NCI-H128 (cell line): Measurements from ENCODE around the gene PPARGC1A.
A peak's percentile ranks its signal among the peaks of the same experiment; 100 is the strongest.

Experiments used
- DNase-seq: peaks from one replicate; lab custom pipeline; 2025; ENCODE audit not compliant: unreplicated experiment; lab: John Stamatoyannopoulos, UW

Gene PPARGC1A

GRCh38 chr4:23909671-23910070, 19.8 kb upstream of the PPARGC1A start:
- no peak for DNase-seq

GRCh38 chr4:23906839-23907238, 17.0 kb upstream of the PPARGC1A start:
- DNase-seq: no peak

GRCh38 chr4:23904639-23905071, 14.8 kb upstream of the PPARGC1A start:
- peak; percentile 35 for DNase-seq

GRCh38 chr4:23903859-23904438, 14.1 kb upstream of the PPARGC1A start:
- DNase-seq: peak; percentile 60

GRCh38 chr4:23902222-23902804, 12.5 kb upstream of the PPARGC1A start:
- DNase-seq: no peak

GRCh38 chr4:23900636-23901035, 10.8 kb upstream of the PPARGC1A start:
- no peak for DNase-seq

GRCh38 chr4:23899565-23899964, 9.7 kb upstream of the PPARGC1A start:
- DNase-seq: no peak

GRCh38 chr4:23897564-23898109, 7.8 kb upstream of the PPARGC1A start:
- DNase-seq: no peak

- DNase-seq: no peak
Measured at GRCh38 chr4:23894021-23894420, 4.2 kb upstream of the PPARGC1A start.

GRCh38 chr4:23891064-23891421, 1.2 kb upstream of the PPARGC1A start:
- no peak for DNase-seq

GRCh38 chr4:23890369-23891063, 669 bp upstream of the PPARGC1A start:
- DNase-seq: no peak

GRCh38 chr4:23889391-23889790, 456 bp downstream of the PPARGC1A start:
- no peak for DNase-seq

GRCh38 chr4:23888421-23889319, 1.2 kb downstream of the PPARGC1A start:
- DNase-seq: no peak

- no peak for DNase-seq
Measured at GRCh38 chr4:23887989-23888388, 1.9 kb downstream of the PPARGC1A start.

GRCh38 chr4:23887173-23887572, 2.7 kb downstream of the PPARGC1A start:
- DNase-seq: no peak

- no peak for DNase-seq
Measured at GRCh38 chr4:23885943-23886590, 3.8 kb downstream of the PPARGC1A start.

- DNase-seq: no peak
Measured at GRCh38 chr4:23884741-23885140, 5.1 kb downstream of the PPARGC1A start.

- DNase-seq: no peak
Measured at GRCh38 chr4:23884261-23884660, 5.6 kb downstream of the PPARGC1A start.

GRCh38 chr4:23882976-23883531, 6.8 kb downstream of the PPARGC1A start:
- DNase-seq: no peak

- no peak for DNase-seq
Measured at GRCh38 chr4:23881674-23882337, 8.0 kb downstream of the PPARGC1A start.
